Testis (tissue), 2 donors: Measurements from ENCODE around the gene LGALS8.

Source experiments
- POLR2A ChIP-seq: fragments of 450-650 bp; IDR thresholded peaks from one replicate; pipeline ENCODE4 v1.6.1; 2017; ENCODE audit warnings: antibody characterized with exemption, mild to moderate bottlenecking, moderate library complexity
- TF ChIP-seq, protein P1 (sequence below), 3 experiments: fragments of 450-650 bp in 2 of 3; fragments of 200-600 bp in 1 of 3; sonication (generic) in 1 of 3; IDR thresholded peaks; one replicate each; pipeline ENCODE4 v1.5.1; 2016 to 2019; ENCODE audit warnings: antibody characterized with exemption in 3 of 3, mild to moderate bottlenecking in 2 of 3, moderate library complexity in 1 of 3

DNA sequence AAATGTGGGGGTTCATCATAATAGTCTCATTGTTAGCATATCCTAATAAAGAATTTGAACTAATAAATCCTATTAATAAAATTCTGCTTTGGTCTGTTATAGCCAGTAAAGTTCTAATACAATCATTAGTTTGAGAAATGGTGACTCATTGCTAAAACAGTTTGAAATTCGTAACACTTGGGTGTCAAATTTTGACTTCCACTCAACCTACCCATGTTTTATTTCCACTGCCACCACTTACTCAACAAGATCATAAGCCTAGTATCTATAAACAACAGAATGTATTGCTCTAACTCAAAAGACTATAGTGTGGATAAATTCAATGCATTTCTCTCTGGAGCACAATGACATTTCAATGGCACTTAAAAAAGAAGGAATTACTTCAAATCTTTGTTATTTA lies 29.1 kb downstream of the LGALS8 start:
- TF ChIP-seq, protein P1, sequence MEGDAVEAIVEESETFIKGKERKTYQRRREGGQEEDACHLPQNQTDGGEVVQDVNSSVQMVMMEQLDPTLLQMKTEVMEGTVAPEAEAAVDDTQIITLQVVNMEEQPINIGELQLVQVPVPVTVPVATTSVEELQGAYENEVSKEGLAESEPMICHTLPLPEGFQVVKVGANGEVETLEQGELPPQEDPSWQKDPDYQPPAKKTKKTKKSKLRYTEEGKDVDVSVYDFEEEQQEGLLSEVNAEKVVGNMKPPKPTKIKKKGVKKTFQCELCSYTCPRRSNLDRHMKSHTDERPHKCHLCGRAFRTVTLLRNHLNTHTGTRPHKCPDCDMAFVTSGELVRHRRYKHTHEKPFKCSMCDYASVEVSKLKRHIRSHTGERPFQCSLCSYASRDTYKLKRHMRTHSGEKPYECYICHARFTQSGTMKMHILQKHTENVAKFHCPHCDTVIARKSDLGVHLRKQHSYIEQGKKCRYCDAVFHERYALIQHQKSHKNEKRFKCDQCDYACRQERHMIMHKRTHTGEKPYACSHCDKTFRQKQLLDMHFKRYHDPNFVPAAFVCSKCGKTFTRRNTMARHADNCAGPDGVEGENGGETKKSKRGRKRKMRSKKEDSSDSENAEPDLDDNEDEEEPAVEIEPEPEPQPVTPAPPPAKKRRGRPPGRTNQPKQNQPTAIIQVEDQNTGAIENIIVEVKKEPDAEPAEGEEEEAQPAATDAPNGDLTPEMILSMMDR (IDR thresholded peaks at IDR 0.05), result no peak
- TF ChIP-seq POLR2A, result no peak
